WI38 (cell line): ENCODE measurements around the gene UBQLNL.

ENCODE experiments used
- H3K4me3 ChIP-seq: 2 replicates; pipeline ENCODE4 v1.5.1; 2011; ENCODE audit warnings: low read depth, mild to moderate bottlenecking, control low read depth, low read length
- CTCF ChIP-seq: IDR thresholded peaks from 2 replicates; pipeline ENCODE4 v1.5.1; 2012; ENCODE audit warnings: low read depth, mild to moderate bottlenecking, control low read depth, low read length

The UBQLNL gene

GRCh38 chr11:5489576-5490357, 26.7 kb downstream of the UBQLNL start:
- no peak overlapping the region for H3K4me3 ChIP-seq
- TF ChIP-seq CTCF: no peak

GRCh38 chr11:5488798-5489399, 27.6 kb downstream of the UBQLNL start:
- H3K4me3 ChIP-seq: no peak overlapping the region
- no peak for TF ChIP-seq CTCF

GRCh38 chr11:5488385-5488784, 28.1 kb downstream of the UBQLNL start, which contains the start of gene OR52D1:
OR52D1 (plus strand) TSS chr11:5488685; CDS start chr11:5488707, 22 bp downstream.
- TF ChIP-seq CTCF: no peak
- no peak within 1 kb of the TSS for H3K4me3 ChIP-seq

- H3K4me3 ChIP-seq: no peak overlapping the region
- no peak for TF ChIP-seq CTCF
These were observed 30.1 kb downstream of the UBQLNL start for GRCh38 chr11:5486421-5486820.

- H3K4me3 ChIP-seq: no peak overlapping the region
- TF ChIP-seq CTCF: no peak
These were observed 30.5 kb downstream of the UBQLNL start for GRCh38 chr11:5486003-5486402.

GRCh38 chr11:5476186-5476819, 40.2 kb downstream of the UBQLNL start:
- peak; percentile 79 for TF ChIP-seq CTCF
- H3K4me3 ChIP-seq: no peak overlapping the region

GRCh38 chr11:5473921-5474320, 42.6 kb downstream of the UBQLNL start:
- no peak overlapping the region for H3K4me3 ChIP-seq
- no peak for TF ChIP-seq CTCF
